Activated CD4-positive, alpha-beta T cell treated with anti-CD3 and anti-CD28 coated beads, Interleukin-2, amount 50 U/mL, for 4 hours (primary cell): Measurements from ENCODE around the gene MYL2.
"Not testable (repeated sequence)": the region's sequence is repeated elsewhere in the genome, so short reads cannot be mapped to it uniquely, and the experiment has no call there.

Experiments
- DNase-seq, 2 experiments: peaks; one replicate each; pipeline ENCODE4 v3.0.0-alpha.2; 2020

Gene MYL2

GRCh38 chr12:110920324-110920910 is at the start of gene MYL2:
Gene MYL2, minus strand, starts transcription at chr12:110920579. Its CDS starts 50 bp downstream, at chr12:110920529.
- no peak for DNase-seq

DNA sequence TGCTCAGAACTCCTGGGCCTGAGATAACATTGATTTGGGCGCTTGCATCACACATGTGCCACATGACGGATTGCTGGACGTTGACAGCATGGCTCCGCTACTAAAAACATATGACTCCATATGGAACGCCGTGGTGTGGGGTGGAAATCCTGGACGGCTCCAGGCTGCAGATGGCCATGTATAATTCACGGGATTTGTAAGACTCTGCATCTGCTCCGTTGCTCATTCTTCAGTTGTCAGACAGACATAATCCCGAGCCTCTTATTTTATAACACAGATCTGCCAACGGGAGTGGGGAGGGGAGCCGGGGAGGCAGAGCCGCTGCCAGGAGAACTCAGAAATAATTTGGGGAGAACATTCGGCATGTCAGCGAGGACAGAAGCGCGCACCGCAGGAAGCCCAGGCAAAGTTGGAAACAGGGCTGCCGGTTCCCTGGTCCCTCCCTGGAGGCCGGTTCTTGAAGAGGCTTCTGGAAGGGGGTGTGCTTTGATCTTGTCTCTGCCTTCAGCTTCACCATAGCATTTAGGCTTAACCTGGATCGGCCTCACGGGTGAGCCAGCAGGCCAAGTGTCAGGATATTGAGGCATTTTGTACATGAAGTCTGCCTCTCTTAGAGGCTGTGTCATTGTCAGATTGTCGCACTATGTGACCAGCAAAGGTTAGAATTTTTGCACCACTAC is 45.8 kb upstream of the MYL2 start:
- DNase-seq = no peak

GRCh38 chr12:110965574-110965973 is 45.2 kb upstream of the MYL2 start:
- no peak for DNase-seq

DNA sequence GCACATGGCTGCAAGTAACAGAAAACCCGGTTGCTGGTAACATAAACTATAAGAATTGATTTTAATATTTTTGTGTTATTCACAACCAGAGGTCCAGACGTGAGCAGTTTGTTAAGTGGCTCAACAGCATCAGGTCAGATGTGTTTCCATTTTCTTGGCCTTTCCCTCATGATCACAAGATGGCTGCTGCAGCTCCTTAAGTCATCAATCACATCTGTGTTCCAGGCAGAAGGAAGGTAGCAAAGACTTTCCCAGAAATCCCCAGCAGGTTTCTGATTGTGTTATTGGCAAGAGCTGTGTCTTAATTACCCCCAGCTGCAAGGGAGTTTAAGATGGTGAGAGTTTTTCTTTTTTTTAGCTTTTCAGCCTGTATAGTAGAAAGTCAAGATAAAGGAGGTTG is 40.4 kb upstream of the MYL2 start:
- no peak for DNase-seq

DNA sequence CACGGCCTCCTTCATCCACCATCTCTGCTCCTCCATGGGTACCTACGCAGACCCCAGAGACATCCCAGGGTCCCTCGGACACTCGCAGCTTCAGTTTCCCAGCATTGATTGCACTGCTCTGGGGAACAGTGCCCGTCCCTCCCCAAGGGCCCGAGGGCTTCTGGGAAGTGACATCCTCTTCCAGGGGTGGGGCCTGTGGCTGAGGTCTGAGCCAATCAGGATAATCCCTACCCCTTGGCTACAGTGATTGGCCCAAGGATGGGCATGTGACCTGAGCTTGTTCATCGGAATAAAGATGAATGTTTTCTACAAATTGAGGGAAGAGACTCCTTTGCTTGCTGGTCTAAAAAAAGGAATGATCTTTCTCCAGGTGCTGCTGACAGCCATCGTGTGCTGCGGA is 37.3 kb upstream of the MYL2 start:
- no peak for DNase-seq

DNA sequence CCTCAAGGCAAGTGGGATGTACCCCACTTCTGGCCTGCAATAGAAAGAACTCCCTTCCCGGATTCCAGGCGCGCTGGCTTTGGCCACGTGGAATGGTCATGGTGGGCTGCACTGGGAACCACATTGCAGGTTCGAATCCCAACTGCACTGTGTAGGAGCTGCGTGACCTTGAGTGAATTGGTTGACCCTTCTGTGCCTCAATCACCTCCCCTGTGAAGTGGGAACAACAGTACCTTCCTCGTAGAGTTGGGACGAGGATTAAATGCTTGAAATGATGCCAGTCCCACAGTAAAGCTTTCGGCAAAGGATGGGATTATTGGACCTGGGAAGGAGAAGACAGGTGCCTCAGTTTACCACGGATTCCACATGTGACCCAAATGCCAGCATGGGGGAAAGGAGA is 36.8 kb upstream of the MYL2 start:
- DNase-seq = no peak

- not testable (repeated sequence) for DNase-seq
Measured at GRCh38 chr12:110950867-110951266, 30.5 kb upstream of the MYL2 start.

GRCh38 chr12:110950466-110950865 is 30.1 kb upstream of the MYL2 start:
- DNase-seq = not testable (repeated sequence)

GRCh38 chr12:110948041-110948440 is 27.7 kb upstream of the MYL2 start:
- DNase-seq = no peak

DNA sequence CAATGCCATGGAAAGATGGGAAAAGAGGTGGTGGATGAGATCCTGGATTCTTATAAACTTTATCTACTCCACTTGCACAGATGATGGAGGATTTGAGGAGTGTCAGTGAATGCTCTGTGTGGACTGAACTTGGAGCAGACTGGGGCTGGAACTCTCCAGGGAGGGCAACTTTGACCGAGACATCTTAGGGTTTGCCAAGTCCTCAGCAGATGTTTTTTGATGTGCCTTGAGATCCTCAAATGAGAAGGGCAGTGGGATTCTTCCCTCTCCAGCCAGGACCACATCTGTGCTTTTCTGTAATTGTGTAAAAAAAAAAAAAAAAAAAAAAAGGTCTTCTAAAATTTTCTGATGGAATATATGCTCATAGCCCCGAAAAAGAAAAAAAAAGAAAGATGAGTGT is 23.0 kb upstream of the MYL2 start:
- no peak for DNase-seq

- no peak for DNase-seq
Measured at GRCh38 chr12:110941391-110941790, 21.0 kb upstream of the MYL2 start.

GRCh38 chr12:110940933-110941332 is 20.6 kb upstream of the MYL2 start:
- DNase-seq = no peak

GRCh38 chr12:110940296-110940695 is 19.9 kb upstream of the MYL2 start:
- DNase-seq = no peak

DNA sequence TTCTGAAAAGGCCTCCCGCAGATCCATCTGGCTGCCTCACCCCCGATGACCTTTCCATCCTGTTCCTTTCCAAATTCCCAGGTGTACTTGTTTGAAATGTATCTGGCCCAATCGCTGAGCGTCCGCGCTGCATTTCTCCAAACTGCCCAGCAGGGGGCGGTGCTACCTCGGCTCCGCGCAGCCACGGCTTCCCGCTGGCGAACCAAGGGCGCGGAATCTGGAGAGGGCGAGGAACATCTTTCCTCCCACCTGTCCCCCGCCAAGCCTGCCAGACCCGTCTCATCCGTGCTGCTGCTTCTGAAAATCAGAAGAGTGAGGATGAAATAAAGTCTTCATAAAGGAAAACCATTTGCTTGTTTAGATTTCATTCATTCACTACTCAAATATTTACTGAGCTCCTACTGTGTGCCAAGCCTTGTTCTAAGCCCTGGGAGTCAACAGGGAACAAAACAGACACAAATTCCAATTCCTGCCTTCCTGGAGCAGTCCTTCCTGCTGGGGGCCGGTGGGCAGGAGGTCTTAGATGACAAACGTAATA is 16.8 kb upstream of the MYL2 start:
- DNase-seq = peak; percentile 35 to 48

GRCh38 chr12:110936367-110937103 is 16.2 kb upstream of the MYL2 start:
- DNase-seq = no peak

GRCh38 chr12:110935588-110935987 is 15.2 kb upstream of the MYL2 start:
- no peak for DNase-seq

- DNase-seq = no peak
Measured at GRCh38 chr12:110934093-110934852, 13.9 kb upstream of the MYL2 start.

- DNase-seq = no peak
Measured at GRCh38 chr12:110933326-110933974, 13.1 kb upstream of the MYL2 start.

DNA sequence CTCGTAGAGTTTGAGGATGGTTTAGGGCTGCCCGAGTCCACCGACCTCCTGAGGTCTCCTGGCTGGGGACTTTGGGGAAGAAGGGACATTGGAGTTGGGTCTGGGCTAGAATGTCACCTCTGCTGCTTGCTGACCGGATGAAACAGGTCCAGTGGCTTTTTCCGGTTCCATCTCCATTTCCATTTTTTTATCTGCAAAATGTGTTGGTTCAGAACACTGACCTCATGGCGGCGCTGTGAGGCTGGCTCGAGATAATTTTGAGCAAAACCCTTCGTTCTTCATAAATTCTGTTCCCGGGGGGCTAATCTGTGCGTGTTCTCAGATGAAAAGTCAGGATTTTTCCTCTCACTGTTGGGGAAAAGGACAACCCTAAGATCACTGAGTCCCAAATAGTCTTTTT is 11.7 kb upstream of the MYL2 start:
- DNase-seq = no peak

DNA sequence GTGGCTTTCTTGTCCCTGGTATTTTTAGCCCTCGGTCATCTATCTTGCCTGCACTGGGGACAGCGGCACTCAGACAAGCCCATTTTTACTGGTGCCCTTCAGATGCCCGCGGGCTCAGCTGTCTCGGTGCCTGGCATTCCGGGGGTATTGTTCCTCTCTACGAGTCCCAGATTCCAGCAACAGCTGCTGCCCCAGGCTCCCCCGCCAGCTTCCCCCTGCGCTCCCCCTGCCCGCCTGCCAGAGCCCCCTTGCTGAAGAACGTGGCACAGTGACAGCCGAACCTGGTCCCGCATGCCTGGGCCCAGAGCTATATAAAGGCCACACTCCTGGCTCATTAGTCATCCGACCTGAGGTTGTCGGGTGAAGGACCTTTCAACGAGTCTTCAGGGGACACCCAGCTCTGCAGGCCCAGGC is 10.9 kb upstream of the MYL2 start:
- no peak for DNase-seq

- DNase-seq = no peak
Measured at GRCh38 chr12:110930348-110931314, 10.3 kb upstream of the MYL2 start.
